Coronary artery (tissue), 2 donors: Measurements from ENCODE around the gene DHDH.

Source experiments
- DNase-seq: peaks from one replicate; pipeline ENCODE4 v3.0.0-alpha.2; 2017; ENCODE audit warnings: low spot score
- H3K27ac ChIP-seq, 2 donors: fragments of 200-600 bp; sonication (generic); one replicate each; pipeline ENCODE4 v1.5.1; 2016 to 2019
- H3K4me3 ChIP-seq: fragments of 200-600 bp; sonication (generic); 2 replicates; pipeline ENCODE4 v1.5.1; 2016; ENCODE audit warnings: mild to moderate bottlenecking, moderate library complexity
- TF ChIP-seq, protein P1 (sequence below): fragments of 200-600 bp; sonication (generic); IDR thresholded peaks from one replicate; pipeline ENCODE4 v1.5.1; 2019; ENCODE audit warnings: antibody characterized with exemption

The DHDH gene

DNA sequence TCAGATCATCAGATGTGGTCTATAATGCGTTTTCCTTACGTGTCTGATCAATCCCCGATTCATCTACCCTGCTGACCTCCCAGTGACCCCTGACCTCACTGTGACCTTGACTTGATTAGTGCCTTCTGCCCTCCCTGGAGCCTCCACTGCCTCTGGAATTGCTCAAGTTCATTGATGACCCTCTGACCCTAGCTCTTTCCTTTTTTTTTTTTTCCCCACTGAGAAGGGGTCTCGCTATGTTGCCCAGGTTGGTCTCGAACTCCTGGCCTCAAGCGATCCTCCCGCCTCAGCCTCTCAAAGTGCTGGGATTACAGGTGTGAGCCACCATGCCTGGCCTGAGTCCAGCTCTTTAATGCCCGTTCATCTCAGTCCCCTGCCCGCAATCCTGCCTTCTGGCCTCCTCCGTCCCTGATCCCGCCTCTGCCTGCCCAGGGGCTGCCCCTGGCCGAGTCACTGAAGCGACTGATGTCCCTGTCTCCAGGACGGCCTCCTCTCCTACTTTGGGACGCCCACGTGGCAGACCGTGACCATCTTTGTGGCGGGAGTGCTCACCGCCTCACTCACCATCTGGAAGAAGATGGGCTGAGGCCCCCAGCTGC is 27.7 kb downstream of the DHDH start:
- Histone ChIP-seq H3K4me3 (no peak overlapping the region), H3K27ac (peak overlapping the region in 1 of 2 donors; percentile 7)
- DNase-seq, result no peak
- TF ChIP-seq, protein P1, sequence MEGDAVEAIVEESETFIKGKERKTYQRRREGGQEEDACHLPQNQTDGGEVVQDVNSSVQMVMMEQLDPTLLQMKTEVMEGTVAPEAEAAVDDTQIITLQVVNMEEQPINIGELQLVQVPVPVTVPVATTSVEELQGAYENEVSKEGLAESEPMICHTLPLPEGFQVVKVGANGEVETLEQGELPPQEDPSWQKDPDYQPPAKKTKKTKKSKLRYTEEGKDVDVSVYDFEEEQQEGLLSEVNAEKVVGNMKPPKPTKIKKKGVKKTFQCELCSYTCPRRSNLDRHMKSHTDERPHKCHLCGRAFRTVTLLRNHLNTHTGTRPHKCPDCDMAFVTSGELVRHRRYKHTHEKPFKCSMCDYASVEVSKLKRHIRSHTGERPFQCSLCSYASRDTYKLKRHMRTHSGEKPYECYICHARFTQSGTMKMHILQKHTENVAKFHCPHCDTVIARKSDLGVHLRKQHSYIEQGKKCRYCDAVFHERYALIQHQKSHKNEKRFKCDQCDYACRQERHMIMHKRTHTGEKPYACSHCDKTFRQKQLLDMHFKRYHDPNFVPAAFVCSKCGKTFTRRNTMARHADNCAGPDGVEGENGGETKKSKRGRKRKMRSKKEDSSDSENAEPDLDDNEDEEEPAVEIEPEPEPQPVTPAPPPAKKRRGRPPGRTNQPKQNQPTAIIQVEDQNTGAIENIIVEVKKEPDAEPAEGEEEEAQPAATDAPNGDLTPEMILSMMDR, result no peak

DNA sequence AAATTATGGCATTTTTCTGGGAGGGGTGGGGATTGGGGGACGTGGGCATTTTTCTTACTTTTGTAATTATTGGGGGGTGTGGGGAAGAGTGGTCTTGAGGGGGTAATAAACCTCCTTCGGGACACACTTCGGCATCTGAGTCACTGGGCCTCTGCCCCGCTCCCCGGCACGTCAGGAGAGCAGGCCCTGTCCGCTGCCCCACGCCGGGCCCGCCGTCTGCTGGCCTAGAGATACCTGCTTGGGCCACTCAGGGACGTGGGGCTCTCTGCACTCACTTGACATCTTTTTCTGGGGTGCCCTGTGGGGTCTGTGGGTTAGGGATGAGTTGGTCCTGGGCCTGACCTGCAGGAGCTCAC is 28.2 kb downstream of the DHDH start:
- no peak for DNase-seq
- TF ChIP-seq, protein P1, result no peak
- Histone ChIP-seq H3K27ac (peak overlapping the region; percentile 7 to 94), H3K4me3 (no peak overlapping the region)

DNA sequence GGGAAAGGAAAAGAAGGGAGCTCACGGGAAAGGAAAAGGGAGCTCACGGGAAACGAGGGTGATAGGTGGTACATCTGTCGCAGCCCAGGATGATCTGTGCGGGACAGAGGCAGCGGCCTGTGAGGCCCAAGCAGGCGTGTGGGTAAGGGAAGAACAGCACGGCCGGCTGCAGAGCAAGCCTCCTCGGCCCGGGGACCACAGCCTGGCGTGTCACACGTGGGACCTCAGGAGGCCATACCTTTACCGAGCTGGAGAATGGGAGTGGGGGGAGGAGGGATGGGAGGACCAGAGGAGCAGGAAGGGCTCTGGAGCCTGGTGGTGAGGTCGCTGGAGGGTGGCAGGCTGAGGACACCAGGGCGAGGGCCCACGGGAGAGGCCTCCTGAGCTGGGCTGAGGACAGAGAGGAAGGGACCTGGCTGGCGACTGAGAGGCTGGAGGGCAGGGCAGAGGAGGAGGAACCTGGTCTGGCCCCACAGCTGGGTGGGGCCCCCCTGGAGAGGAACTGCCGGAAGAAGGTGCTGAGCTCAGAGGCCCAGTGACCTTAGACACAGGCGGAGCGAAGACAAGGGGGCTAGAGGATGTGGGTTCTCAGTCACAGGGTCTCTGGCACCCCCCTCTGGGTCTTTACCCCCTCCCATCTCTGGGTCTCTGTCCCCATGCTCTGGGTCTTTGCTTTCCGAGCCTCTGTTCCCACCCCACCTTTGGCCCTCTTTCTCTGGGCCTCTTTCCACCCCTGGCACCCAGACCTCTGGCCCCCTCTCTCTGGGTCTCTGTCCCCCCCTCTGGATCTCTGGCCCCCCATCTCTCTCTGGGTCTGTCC is 28.7 kb downstream of the DHDH start:
- TF ChIP-seq, protein P1, result no peak
- H3K4me3 ChIP-seq, result no peak overlapping the region
- peak overlapping the region; percentile 93 to 94 for H3K27ac ChIP-seq
- DNase-seq, result no peak

DNA sequence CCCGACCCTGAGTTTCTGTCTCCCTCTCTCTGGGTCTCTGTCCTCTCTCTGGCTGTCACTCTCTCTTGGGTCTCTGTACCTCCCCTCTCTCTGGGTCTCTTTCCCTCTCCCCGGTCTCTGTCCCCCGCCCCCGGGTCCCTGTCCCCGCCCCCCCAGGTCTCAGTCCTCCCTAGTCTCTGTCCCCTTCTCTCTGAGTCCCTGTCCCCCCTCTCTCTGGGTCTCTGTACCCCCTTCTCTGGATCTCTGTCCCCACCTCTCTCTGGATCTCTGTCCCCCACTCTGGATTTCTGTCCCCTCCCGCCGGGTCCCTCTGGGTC is 29.3 kb downstream of the DHDH start:
- Histone ChIP-seq H3K4me3 (no peak overlapping the region), H3K27ac (peak overlapping the region; percentile 93 to 94)
- TF ChIP-seq, protein P1, result no peak
- DNase-seq, result no peak

DNA sequence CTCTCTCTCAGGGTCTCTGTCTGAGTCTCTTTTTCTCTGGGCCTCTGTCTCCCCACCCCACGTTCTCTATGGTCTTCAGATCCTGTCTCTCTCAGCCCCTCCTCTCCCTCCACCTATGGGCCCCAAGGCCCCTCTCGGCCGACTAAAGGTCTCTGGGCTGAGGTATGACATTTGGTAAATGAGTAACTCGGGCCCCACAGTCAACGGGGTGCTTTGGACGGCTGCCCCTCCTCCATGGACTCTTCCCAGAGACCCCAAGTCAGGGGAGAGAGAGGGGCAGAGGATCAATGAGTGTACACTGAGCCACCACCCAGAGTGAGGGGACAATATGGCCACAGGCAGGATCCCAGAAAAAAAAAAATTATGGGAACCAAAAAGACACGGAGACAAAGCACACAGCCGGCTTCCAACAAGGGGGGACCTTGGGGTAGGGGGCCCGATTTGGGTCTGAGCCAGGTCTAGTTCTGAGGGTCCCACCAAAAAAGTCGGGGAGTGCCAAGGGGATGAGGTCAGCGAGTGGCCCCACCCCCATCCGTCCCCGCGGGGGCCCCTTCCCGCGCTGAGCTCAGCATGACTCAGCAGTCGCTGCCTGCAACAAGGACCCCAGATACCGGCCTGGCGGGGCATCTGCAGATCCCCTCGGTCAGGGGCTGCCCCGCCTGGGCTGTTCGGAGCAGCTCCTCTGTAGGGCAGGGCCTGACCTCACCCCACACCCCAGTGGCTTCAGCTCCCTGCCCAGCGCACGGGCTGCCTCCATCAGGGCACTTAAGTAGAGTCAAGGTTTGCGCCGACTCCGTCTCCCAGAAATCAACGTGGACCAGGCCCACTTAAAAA is 30.1 kb downstream of the DHDH start:
- peak overlapping the region; percentile 93 to 94 for H3K27ac ChIP-seq
- TF ChIP-seq, protein P1, result no peak
- peak overlapping the region; percentile 87 for H3K4me3 ChIP-seq
- DNase-seq, result peak; percentile 89

DNA sequence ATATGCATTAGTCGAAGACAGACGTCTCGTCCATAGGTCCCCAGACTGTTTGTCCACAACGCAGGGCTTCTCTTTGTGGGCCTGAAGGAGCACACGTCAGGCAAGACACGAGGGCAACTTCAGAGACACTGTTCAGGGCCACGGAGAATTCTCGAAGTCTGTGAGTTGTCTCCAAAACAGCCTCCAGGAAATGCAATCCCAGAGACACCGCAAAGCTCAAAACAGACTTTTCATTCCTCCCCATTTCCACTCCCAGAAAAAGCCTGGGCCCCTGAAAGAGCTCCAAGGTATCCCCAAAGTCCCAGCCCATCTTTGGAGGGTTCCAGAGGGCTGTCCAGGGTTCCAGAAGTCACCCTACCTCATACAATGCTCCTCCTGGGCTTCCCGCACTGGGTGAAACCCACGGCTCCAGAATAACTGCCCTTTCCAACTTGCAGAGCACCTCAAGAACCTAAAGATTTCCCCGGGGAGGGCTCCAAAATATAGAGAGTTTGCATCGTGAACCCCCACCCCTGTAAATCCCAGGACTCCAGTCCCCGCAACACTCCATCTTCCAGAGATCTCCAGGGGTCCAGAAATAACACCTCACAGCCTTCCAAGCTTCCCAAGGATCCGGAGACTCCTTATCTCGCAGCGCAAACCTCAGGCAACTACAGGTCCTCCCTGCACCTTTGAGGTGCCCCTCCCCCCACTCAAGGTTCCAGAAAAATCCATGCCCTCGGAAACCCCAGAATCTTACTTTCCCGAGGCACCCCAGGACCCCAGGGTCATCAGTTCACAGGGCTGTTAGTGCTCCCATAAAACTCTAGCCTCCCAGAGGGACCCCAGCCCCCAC is 30.9 kb downstream of the DHDH start:
- DNase-seq, result no peak
- Histone ChIP-seq H3K4me3 (peak overlapping the region; percentile 87), H3K27ac (peak overlapping the region; percentile 93 to 94)
- TF ChIP-seq, protein P1, result no peak
